Activated CD4-positive, alpha-beta memory T cell treated with anti-CD3 and anti-CD28 coated beads, Interleukin-2, amount 10 ng/mL, durations not matched to agents 7 days and 5 days (primary cell): ENCODE measurements around the gene CSF3. TPM values are rescaled to one million over a fixed set of nuclear protein-coding genes. Genes with fewer than 3 reads are reported as not detected.
"Not testable (repeated sequence)": the region's sequence is repeated elsewhere in the genome, so short reads cannot be mapped to it uniquely, and the experiment has no call there.

ENCODE experiments used
- CTCF ChIA-PET: fragments of 350-600 bp; sonication (Branson Sonifier 250); formaldehyde crosslinking; loops from one replicate; lab custom pipeline; 2021; ENCODE audit warnings: antibody characterized with exemption, inconsistent platforms; lab: Charles Lee
- POLR2A ChIA-PET: fragments of 350-600 bp; sonication (Branson Sonifier 250); formaldehyde crosslinking; loops from one replicate; lab custom pipeline; 2021; ENCODE audit warnings: antibody characterized with exemption; lab: Charles Lee
- DNase-seq: peaks from one replicate; pipeline ENCODE4 v3.0.0-alpha.2; 2020
- H3K27ac Mint-ChIP-seq: one replicate; pipeline ENCODE4 v1.8.0; 2021; ENCODE audit warnings: mild to moderate bottlenecking, mixed read lengths
- H3K27me3 Mint-ChIP-seq: one replicate; pipeline ENCODE4 v1.8.0; 2021; ENCODE audit warnings: mixed read lengths
- H3K36me3 Mint-ChIP-seq: one replicate; pipeline ENCODE4 v1.8.0; 2021; ENCODE audit warnings: low read depth, mixed read lengths
- H3K4me1 Mint-ChIP-seq: one replicate; pipeline ENCODE4 v1.8.0; 2021; ENCODE audit warnings: mixed read lengths
- H3K4me3 Mint-ChIP-seq: one replicate; pipeline ENCODE4 v1.8.0; 2021; ENCODE audit warnings: mild to moderate bottlenecking, mixed read lengths
- H3K9me3 Mint-ChIP-seq: one replicate; pipeline ENCODE4 v1.8.0; 2021; ENCODE audit warnings: mixed read lengths
- total RNA-seq, 2 experiments: library from RNA; stranded (reverse); gene quantifications; one replicate each; pipeline ENCODE4 v1.2.3, GENCODE V29; 2021

The CSF3 gene
- total RNA-seq, 2 experiments from 2014 or later: not detected

DNA sequence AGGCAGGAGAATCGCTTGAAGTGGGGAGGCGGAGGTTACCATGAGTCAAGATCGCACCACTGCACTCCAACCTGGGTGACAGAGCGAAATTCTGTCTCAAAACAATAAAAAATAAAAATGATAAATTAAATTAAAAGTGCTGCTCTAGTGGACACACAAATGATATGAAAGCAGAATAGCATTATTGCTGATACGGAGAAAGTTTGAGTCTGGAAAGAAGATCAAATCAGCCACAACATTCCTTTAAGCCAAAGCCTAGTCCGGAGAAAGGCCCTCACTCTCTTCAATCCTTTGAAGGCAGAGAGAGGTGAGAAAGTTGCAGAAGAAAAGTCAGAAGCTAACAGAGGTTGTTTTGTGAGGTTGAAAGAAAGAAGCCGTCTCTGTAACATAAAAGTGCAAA lies 15.1 kb upstream of the CSF3 start:
- no peaks in the 10 kb centered on the region for H3K27me3 Mint-ChIP-seq
- ChIA-PET CTCF (interaction anchor here (1.2 to 1.8 kb wide), 4 partner anchors 13 to 168 kb away, joined by 3 to 7 read pairs (median 4); no protein-coding TSS in a partner anchor), POLR2A (no interaction called here)
- H3K4me3 Mint-ChIP-seq: no peak overlapping the region
- H3K27ac Mint-ChIP-seq: no peak overlapping the region
- H3K36me3 Mint-ChIP-seq: peaks cover 32% of the 10 kb centered on the region
- no peaks in the 10 kb centered on the region for H3K9me3 Mint-ChIP-seq
- no peaks in the 10 kb centered on the region for H3K4me1 Mint-ChIP-seq
- no peak for DNase-seq

DNA sequence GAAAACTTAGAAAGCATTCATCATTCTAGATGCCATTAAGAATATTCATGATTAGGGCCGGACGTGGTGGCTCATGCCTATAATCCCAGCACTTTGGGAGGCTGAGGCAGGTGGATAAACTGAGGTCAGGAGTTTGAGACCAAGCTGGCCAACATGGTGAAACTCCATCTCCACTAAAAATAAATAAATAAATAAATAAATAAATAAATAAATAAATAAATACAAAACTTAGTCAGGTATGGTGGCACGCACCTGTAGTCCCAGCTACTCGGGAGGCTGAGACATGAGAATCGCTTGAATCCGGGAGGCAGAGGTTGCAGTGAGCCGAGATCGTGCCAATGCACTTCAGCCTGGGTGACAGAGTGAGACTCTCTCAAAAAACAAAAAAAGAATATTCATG lies 13.9 kb upstream of the CSF3 start:
- H3K27me3 Mint-ChIP-seq, POLR2A ChIA-PET, H3K4me1 Mint-ChIP-seq, H3K27ac Mint-ChIP-seq, H3K9me3 Mint-ChIP-seq, H3K4me3 Mint-ChIP-seq, DNase-seq: not testable (repeated sequence)
- H3K36me3 Mint-ChIP-seq: peaks cover 22% of the 10 kb centered on the region
- CTCF ChIA-PET: interaction anchor here (1.8 kb wide), 1 partner anchor 26 kb away, joined by 5 read pairs; no protein-coding TSS in a partner anchor

DNA sequence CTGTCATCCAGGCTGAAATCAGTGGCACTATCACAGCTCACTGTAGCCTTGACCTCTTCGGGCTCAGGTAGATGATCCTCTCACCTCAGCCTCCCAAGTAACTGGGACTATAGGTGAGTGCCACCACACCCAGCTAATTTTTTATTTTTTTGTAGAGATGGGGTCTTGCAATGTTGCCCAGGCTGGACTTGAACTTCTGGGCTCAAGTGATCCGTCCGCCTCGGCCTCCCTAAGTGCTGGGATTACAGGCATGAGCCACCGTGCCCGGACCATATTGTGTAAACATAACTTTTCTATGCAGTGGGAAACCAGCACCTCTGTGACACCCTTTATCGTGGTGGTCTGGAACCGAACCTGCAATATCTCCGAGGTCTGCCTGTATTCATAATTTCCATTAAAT lies 11.2 kb upstream of the CSF3 start:
- POLR2A ChIA-PET: no interaction called here
- H3K9me3 Mint-ChIP-seq: no peaks in the 10 kb centered on the region
- no peaks in the 10 kb centered on the region for H3K27me3 Mint-ChIP-seq
- CTCF ChIA-PET: no interaction called here
- H3K27ac Mint-ChIP-seq: no peak overlapping the region
- no peak overlapping the region for H3K4me3 Mint-ChIP-seq
- no peaks in the 10 kb centered on the region for H3K4me1 Mint-ChIP-seq
- DNase-seq: no peak
- no peaks in the 10 kb centered on the region for H3K36me3 Mint-ChIP-seq

DNA sequence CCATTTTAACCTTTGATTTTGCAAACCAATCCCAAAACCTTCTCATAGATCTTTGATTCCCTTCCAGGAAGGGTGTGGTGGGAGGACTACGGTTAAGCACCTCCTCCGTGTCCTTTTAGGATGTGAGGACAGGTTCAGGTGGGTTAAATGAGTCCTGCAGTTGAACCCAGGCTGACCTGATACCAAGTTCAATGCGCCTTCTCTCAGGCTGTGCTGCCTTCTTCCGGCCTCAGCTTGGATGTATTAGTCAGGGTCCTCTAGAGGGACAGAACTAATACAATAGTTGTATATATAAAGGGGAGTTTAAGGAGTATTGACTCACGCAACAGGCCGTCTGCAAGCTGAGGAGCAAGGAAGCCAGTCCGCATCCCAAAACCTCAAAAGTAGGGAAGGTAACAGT lies 10.5 kb upstream of the CSF3 start:
- Mint-ChIP-seq H3K4me1 (no peaks in the 10 kb centered on the region), H3K27me3 (no peaks in the 10 kb centered on the region), H3K27ac (no peak overlapping the region), H3K36me3 (no peaks in the 10 kb centered on the region), H3K4me3 (no peak overlapping the region), H3K9me3 (no peaks in the 10 kb centered on the region)
- no peak for DNase-seq
- CTCF ChIA-PET: interaction anchor here (1.4 kb wide), 1 partner anchor 21 kb away, joined by 4 read pairs; no protein-coding TSS in a partner anchor
- POLR2A ChIA-PET: no interaction called here

DNA sequence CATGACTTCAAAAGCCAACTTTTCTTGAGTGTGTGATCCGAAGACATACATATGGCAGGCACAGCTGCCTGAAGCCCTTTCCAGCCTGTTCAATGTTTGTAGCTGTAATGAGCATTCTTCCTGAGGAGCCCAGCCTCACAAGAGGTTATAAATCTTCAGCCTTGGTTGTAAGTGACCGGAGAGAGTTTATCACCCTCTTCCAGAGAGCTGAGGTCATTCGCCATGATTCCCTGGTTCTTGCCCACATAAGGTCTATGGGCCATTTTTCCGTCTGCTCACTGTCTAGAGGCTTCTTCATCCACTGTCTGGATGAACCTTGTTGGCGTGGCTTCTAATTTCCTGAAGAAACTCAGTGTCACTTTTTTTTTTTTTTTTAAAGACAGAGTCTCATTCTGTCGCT lies 9.7 kb upstream of the CSF3 start:
- H3K36me3 Mint-ChIP-seq: no peaks in the 10 kb centered on the region
- no peak for DNase-seq
- no peak overlapping the region for H3K4me3 Mint-ChIP-seq
- H3K4me1 Mint-ChIP-seq: peaks cover 2% of the 10 kb centered on the region
- no peak overlapping the region for H3K27ac Mint-ChIP-seq
- CTCF ChIA-PET: interaction anchor here (1.4 kb wide), 1 partner anchor 20 kb away, joined by 4 read pairs; no protein-coding TSS in a partner anchor
- no peaks in the 10 kb centered on the region for H3K9me3 Mint-ChIP-seq
- no peaks in the 10 kb centered on the region for H3K27me3 Mint-ChIP-seq
- POLR2A ChIA-PET: no interaction called here

DNA sequence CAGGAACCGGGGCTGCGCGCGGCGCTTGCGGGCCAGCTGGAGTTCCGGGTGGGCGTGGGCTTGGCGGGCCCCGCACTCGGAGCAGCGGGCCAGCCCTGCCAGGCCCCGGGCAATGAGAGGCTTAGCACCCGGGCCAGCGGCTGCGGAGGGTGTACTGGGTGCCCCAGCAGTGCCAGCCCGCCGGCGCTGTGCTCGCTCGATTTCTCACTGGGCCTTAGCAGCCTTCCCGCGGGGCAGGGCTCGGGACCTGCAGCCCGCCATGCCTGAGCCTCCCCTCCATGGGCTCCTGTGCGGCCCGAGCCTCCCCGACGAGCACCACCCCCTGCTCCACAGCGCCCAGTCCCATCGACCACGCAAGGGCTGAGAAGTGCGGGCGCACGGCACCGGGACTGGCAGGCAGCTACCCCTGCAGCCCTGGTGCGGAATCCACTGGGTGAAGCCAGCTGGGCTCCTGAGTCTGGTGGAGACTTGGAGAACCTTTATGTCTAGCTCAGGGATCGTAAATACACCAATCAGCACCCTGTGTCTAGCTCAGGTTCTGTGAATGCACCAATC lies 4.2 kb upstream of the CSF3 start:
- POLR2A ChIA-PET, H3K27me3 Mint-ChIP-seq, H3K36me3 Mint-ChIP-seq, H3K4me3 Mint-ChIP-seq, DNase-seq, H3K27ac Mint-ChIP-seq, H3K9me3 Mint-ChIP-seq, H3K4me1 Mint-ChIP-seq: not testable (repeated sequence)
- CTCF ChIA-PET: interaction anchor here (0.6 to 7.8 kb wide), 3 partner anchors 8 to 75 kb away, joined by 3 to 88 read pairs (median 3); no protein-coding TSS in a partner anchor

DNA sequence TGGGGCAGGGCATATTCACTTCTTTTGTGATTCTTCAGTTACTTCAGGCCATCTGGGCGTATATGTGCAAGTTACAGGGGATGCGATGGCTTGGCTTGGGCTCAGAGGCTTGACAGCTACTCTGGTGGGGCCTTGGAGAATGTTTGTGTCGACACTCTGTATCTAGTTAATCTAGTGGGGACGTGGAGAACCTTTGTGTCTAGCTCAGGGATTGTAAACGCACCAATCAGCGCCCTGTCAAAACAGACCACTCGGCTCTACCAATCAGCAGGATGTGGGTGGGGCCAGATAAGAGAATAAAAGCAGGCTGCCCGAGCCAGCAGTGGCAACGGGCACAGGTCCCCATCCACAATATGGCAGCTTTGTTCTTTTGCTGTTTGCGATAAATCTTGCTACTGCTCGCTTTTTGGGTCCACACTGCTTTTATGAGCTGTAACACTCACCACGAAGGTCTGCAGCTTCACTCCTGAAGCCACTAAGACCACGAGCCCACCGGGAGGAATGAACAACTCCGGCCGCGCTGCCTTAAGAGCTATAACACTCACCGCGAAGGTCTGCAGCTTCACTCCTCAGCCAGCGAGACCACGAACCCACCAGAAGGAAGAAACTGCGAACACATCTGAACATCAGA lies 3.1 kb upstream of the CSF3 start:
- not testable (repeated sequence) for H3K27me3 Mint-ChIP-seq, H3K27ac Mint-ChIP-seq, H3K4me3 Mint-ChIP-seq, H3K36me3 Mint-ChIP-seq, H3K4me1 Mint-ChIP-seq, DNase-seq, H3K9me3 Mint-ChIP-seq
- ChIA-PET CTCF (interaction anchor here (0.7 to 7.8 kb wide), 7 partner anchors 14 to 156 kb away, joined by 3 to 88 read pairs (median 10); no protein-coding TSS in a partner anchor), POLR2A (interaction anchor here (0.9 kb wide), 1 partner anchor 14 kb away, joined by 3 read pairs; no protein-coding TSS in a partner anchor)

DNA sequence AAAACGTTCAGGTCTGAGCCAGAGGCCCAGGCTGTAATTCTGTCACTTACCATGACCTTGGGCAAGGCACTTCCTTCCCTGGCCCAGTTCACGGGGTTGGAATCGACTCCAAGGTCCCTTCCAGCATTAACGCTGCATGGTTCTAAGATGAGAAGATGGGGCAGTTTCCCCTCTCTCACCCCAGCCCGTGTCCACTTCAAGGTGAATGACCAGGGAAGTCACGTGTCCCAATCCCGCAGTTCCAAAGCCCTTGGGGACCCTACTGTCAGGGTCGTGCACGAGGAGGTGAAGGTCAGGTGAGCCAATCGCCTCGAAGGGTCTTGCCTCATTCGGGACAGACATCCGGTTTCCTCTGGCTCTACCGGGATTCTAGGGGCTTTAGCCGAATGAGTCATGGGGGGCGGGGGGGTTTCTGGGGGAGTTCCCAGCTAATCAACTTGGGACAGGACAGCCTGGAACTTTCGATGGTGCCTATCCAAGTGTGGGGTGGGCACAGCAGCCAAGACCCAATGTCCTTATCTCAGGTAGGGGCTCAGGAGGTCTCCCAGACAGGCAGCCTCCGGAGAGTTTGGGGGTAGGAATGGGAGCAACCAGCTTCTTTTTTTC lies 762 bp upstream of the CSF3 start:
- no peaks in the 10 kb centered on the region for H3K9me3 Mint-ChIP-seq

DNA sequence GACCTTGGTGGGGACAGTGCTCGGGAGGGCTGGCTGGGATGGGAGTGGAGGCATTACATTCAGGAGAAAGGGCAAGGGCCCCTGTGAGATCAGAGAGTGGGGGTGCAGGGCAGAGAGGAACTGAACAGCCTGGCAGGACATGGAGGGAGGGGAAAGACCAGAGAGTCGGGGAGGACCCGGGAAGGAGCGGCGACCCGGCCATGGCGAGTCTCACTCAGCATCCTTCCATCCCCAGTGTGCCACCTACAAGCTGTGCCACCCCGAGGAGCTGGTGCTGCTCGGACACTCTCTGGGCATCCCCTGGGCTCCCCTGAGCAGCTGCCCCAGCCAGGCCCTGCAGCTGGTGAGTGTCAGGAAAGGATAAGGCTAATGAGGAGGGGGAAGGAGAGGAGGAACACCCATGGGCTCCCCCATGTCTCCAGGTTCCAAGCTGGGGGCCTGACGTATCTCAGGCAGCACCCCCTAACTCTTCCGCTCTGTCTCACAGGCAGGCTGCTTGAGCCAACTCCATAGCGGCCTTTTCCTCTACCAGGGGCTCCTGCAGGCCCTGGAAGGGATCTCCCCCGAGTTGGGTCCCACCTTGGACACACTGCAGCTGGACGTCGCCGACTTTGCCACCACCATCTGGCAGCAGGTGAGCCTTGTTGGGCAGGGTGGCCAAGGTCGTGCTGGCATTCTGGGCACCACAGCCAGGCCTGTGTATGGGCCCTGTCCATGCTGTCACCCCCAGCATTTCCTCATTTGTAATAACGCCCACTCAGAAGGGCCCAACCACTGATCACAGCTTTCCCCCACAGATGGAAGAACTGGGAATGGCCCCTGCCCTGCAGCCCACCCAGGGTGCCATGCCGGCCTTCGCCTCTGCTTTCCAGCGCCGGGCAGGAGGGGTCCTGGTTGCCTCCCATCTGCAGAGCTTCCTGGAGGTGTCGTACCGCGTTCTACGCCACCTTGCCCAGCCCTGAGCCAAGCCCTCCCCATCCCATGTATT lies 1.1 kb downstream of the CSF3 start:
- Mint-ChIP-seq H3K9me3 (no peaks in the 10 kb centered on the region), H3K4me1 (peaks cover 7% of the 10 kb centered on the region), H3K27me3 (peaks cover 7% of the 10 kb centered on the region), H3K4me3 (no peak overlapping the region), H3K27ac (no peak overlapping the region), H3K36me3 (peaks cover 17% of the 10 kb centered on the region)
- ChIA-PET POLR2A (interaction anchor here (1.1 kb wide), 1 partner anchor 10 kb away, joined by 4 read pairs; no protein-coding TSS in a partner anchor), CTCF (interaction anchor here (0.6 to 7.8 kb wide), 7 partner anchors 9 to 547 kb away, joined by 3 to 88 read pairs (median 4); no protein-coding TSS in a partner anchor)
- DNase-seq: no peak

More for the DNA sequence above, 762 bp upstream of the CSF3 start:
- H3K27me3 Mint-ChIP-seq: peaks cover 7% of the 10 kb centered on the region
- DNase-seq: no peak
- no peak overlapping the region for H3K27ac Mint-ChIP-seq
- ChIA-PET CTCF (interaction anchor here (0.9 to 7.8 kb wide), 9 partner anchors 11 to 269 kb away, joined by 3 to 88 read pairs (median 9); partner anchors contain the start of gene PSMD3), POLR2A (interaction anchor here (0.6 to 1.5 kb wide), 2 partner anchors 12 to 51 kb away, joined by 4 to 5 read pairs; no protein-coding TSS in a partner anchor)
- H3K4me1 Mint-ChIP-seq: peaks cover 9% of the 10 kb centered on the region
- H3K36me3 Mint-ChIP-seq: peaks cover 5% of the 10 kb centered on the region
- no peak overlapping the region for H3K4me3 Mint-ChIP-seq

DNA sequence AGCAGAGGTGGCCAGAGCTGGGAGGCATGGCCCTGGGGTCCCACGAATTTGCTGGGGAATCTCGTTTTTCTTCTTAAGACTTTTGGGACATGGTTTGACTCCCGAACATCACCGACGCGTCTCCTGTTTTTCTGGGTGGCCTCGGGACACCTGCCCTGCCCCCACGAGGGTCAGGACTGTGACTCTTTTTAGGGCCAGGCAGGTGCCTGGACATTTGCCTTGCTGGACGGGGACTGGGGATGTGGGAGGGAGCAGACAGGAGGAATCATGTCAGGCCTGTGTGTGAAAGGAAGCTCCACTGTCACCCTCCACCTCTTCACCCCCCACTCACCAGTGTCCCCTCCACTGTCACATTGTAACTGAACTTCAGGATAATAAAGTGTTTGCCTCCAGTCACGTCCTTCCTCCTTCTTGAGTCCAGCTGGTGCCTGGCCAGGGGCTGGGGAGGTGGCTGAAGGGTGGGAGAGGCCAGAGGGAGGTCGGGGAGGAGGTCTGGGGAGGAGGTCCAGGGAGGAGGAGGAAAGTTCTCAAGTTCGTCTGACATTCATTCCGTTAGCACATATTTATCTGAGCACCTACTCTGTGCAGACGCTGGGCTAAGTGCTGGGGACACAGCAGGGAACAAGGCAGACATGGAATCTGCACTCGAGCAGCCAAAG lies 2.3 kb downstream of the CSF3 start:
- Mint-ChIP-seq H3K27me3 (no peaks in the 10 kb centered on the region), H3K27ac (no peak overlapping the region), H3K36me3 (peaks cover 28% of the 10 kb centered on the region), H3K9me3 (no peaks in the 10 kb centered on the region), H3K4me1 (peaks cover 4% of the 10 kb centered on the region), H3K4me3 (no peak overlapping the region)
- DNase-seq: no peak
- CTCF ChIA-PET: interaction anchor here (1.1 to 7.8 kb wide), 2 partner anchors 8 to 58 kb away, joined by 3 to 88 read pairs; no protein-coding TSS in a partner anchor
- POLR2A ChIA-PET: no interaction called here

DNA sequence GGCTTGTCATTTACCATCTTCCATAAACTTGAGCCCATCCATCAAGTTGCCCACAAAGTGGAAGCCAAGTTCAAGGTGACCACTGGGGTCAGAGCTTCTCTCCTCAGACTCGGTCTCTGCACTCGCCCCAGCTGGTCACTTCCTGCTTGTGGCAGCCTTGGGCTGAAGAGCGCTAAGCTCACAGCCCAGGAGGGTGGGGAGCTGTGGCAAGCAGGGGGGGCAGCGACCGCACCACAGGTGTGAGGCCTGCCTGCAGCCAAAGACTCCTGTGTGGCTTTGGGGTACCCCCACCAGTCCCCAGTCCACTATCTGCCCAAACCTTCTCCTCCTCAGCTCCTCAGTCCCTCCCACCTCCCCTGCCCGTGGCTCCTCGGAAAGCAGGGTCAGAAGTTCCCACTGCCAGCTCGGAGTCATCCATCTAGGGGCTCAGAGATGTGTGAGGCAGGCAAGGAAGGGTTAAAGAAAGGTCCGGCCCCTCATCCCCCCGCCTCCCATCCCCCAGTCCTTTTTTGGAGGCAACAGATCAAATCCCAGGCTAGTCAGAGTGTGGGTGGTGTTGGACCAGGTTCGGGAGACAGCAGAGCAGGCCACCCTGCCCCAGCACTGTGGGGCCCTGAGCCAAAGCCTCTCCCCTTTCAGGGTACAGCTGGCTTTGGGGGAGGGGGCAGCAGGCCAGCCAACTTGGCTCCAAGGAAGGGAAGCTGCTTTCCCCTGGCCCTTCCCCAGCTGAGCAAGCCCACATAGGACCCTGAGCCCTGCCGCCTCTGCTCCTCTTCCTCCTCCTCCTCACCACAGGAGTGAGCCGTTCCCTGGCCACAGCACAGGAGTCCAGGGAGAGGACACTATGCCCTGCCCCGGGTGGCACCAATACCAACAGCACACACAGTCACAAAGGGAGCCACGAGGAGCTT lies 3.2 kb downstream of the CSF3 start:
- CTCF ChIA-PET: interaction anchor here (7.8 kb wide), 1 partner anchor 7 kb away, joined by 88 read pairs; no protein-coding TSS in a partner anchor

More for the DNA sequence above, 3.2 kb downstream of the CSF3 start:
- Mint-ChIP-seq H3K27me3 (no peaks in the 10 kb centered on the region), H3K27ac (no peak overlapping the region), H3K36me3 (peaks cover 28% of the 10 kb centered on the region), H3K4me3 (no peak overlapping the region), H3K9me3 (no peaks in the 10 kb centered on the region), H3K4me1 (peaks cover 4% of the 10 kb centered on the region)
- no peak for DNase-seq
- POLR2A ChIA-PET: no interaction called here
